Transverse colon (tissue), 3 donors: ENCODE results near the gene HS3ST4.

Experiments
- EP300 ChIP-seq: sonication (generic); formaldehyde crosslinking; IDR thresholded peaks from one replicate; pipeline ENCODE4 v1.6.1; 2017; ENCODE audit warnings: antibody characterized with exemption, low read depth
- TF ChIP-seq, protein P1 (sequence below), 5 experiments: fragments of 200-600 bp in 3 of 5; fragments of 450-650 bp in 2 of 5; sonication (generic) in 3 of 5; IDR thresholded peaks; 1 replicate in 2 of 5; 2 replicates in 3 of 5; pipeline ENCODE4 v1.5.1; 2016 to 2017; ENCODE audit warnings: antibody characterized with exemption in 5 of 5, inconsistent platforms in 3 of 5, mild to moderate bottlenecking in 2 of 5, moderate library complexity in 1 of 5

DNA sequence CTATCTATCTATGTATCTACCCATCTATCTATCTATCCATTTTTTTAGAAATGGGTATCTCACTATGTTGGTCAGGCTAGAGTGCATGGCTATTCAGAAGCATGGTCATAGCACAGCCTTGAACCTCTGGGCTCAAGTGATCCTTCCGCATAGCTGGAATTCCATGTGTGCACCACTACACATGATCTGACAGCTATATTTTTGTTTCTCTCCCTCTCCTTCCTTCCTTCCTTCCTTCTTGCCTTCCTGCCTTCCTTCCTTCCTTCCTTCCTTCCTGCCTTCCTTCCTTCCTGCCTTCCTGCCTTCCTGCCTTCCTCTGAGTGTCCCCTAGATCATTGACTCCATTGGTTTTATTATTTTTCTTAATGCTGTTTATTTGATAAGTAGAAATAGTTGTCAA is 108.1 kb downstream of the HS3ST4 start:
- TF ChIP-seq EP300 = no peak
- TF ChIP-seq, protein P1, sequence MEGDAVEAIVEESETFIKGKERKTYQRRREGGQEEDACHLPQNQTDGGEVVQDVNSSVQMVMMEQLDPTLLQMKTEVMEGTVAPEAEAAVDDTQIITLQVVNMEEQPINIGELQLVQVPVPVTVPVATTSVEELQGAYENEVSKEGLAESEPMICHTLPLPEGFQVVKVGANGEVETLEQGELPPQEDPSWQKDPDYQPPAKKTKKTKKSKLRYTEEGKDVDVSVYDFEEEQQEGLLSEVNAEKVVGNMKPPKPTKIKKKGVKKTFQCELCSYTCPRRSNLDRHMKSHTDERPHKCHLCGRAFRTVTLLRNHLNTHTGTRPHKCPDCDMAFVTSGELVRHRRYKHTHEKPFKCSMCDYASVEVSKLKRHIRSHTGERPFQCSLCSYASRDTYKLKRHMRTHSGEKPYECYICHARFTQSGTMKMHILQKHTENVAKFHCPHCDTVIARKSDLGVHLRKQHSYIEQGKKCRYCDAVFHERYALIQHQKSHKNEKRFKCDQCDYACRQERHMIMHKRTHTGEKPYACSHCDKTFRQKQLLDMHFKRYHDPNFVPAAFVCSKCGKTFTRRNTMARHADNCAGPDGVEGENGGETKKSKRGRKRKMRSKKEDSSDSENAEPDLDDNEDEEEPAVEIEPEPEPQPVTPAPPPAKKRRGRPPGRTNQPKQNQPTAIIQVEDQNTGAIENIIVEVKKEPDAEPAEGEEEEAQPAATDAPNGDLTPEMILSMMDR (IDR thresholded peaks at IDR 0.05) = no peak
